AG20443 (cell line): ENCODE data around the gene NHERF2.

Source experiments
- DNase-seq: peaks from one replicate; pipeline ENCODE4 v3.0.0; 2012; ENCODE audit warnings: low spot score, mixed read lengths

Gene NHERF2

GRCh38 chr16:2082983-2083364 is 56.3 kb downstream of the NHERF2 start:
- DNase-seq = no peak

GRCh38 chr16:2083409-2083808 is 56.7 kb downstream of the NHERF2 start:
- DNase-seq = no peak

- DNase-seq = no peak
Measured at GRCh38 chr16:2083876-2084780, 57.4 kb downstream of the NHERF2 start.

DNA sequence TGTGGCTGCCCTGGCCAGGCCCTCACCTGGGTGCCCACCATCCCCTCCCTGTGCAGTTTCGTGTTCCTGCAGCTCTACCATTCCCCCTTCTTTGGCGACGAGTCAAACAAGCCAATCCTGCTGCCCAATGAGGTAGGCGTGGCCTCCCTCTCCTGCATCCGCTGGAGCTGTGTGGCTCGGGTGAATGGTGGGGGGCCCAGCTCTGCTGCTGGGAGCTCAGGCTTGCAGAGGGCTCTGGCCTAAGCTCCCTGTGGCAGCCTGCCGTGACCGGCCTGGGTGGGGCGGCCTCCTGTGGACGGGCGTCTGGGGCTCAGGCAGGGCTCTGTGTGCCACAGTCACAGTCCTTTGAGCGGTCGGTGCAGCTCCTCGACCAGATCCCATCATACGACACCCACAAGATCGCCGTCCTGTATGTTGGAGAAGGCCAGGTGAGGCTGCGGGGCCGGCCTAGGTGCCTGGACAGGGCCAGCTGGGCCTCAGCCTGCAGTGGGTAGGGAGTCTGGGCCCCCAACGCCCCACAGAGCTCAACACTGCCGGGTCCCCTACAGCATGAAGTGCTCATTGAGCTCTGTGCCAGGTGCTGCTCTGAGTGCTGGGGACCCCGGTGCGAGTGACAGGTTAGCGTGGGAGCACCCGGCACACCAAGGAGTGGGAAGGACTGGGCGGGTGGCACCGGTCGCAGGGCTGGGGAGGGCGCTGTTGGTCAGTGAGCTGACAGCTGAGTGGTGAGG is 58.4 kb downstream of the NHERF2 start:
- no peak for DNase-seq

GRCh38 chr16:2085669-2086068 is 59.0 kb downstream of the NHERF2 start:
- DNase-seq = peak; percentile 52

GRCh38 chr16:2086106-2086742 is 59.5 kb downstream of the NHERF2 start:
- no peak for DNase-seq

GRCh38 chr16:2086812-2087747 is 60.4 kb downstream of the NHERF2 start:
- DNase-seq = no peak

GRCh38 chr16:2087748-2088631 is 61.3 kb downstream of the NHERF2 start:
- DNase-seq = no peak
